Measurements from ENCODE around the gene PSTK.

Gene PSTK

GRCh38 chr10:122993797-122994336 lies 13.7 kb downstream of the PSTK start:
- H3K4me1 ChIP-seq (ENCODE audit: insufficient read depth, low read length, poor library complexity, severe bottlenecking): no peaks in the 10 kb centered on the region
- H3F3A ChIP-seq (ENCODE audit: low read depth): no peaks in the 10 kb centered on the region
- no peaks in the 10 kb centered on the region for H3K9me2 ChIP-seq (replicated peaks; ENCODE audit: low read depth, low read length)
- TF ChIP-seq, protein P1, sequence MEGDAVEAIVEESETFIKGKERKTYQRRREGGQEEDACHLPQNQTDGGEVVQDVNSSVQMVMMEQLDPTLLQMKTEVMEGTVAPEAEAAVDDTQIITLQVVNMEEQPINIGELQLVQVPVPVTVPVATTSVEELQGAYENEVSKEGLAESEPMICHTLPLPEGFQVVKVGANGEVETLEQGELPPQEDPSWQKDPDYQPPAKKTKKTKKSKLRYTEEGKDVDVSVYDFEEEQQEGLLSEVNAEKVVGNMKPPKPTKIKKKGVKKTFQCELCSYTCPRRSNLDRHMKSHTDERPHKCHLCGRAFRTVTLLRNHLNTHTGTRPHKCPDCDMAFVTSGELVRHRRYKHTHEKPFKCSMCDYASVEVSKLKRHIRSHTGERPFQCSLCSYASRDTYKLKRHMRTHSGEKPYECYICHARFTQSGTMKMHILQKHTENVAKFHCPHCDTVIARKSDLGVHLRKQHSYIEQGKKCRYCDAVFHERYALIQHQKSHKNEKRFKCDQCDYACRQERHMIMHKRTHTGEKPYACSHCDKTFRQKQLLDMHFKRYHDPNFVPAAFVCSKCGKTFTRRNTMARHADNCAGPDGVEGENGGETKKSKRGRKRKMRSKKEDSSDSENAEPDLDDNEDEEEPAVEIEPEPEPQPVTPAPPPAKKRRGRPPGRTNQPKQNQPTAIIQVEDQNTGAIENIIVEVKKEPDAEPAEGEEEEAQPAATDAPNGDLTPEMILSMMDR (conservative IDR thresholded peaks at IDR 0.05; ENCODE audit: low read length): no peak
- no peak for TF ChIP-seq EZH2phosphoT487 (IDR thresholded peaks at IDR 0.05; ENCODE audit: borderline replicate concordance)
- no peaks in the 10 kb centered on the region; the same call in 1 of the 2 replicates for H3K79me2 ChIP-seq (ENCODE audit: insufficient read depth, low read length)
- H3K4me3 ChIP-seq (ENCODE audit: low read length, poor library complexity, severe bottlenecking): no peak overlapping the region
- H3K36me3 ChIP-seq (ENCODE audit: insufficient read depth, low read length): peaks cover 42% of the 10 kb centered on the region
- H3K27me3 ChIP-seq (ENCODE audit: insufficient read depth, low read length, poor library complexity, severe bottlenecking): no peaks in the 10 kb centered on the region
- H3K4me2 ChIP-seq (ENCODE audit: low read depth, low read length, poor library complexity, severe bottlenecking): no peak overlapping the region
- H3K9ac ChIP-seq (ENCODE audit: low read depth, low read length, poor library complexity, severe bottlenecking): no peak overlapping the region
- H2AFZ ChIP-seq (ENCODE audit: low read length): no peak overlapping the region
- no peaks in the 10 kb centered on the region for H3K9me3 ChIP-seq (ENCODE audit: insufficient read depth, low read depth, low read length)
- no peaks in the 10 kb centered on the region for H4K20me1 ChIP-seq (ENCODE audit: insufficient read depth, low read length, poor library complexity, severe bottlenecking)

DNA sequence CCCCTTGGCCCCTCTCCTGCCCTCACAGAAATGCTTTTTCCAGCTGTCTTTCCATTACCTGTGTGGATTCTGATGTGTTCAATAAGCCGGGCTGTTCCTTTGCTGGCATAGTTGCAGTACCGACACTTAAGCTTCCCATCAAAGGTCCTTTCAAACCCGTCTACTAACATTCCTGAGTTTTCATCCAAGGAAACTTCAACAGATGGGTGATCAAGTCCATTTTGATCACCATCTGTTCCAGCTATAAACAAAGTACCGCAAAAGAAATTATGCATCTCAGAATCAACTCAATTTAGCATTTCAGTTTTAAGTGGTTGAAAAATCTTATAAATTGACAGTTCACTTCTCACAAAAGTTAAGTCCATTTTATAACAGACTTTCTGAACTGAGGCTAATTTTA lies 15.7 kb downstream of the PSTK start:
- H3K9me2 ChIP-seq (replicated peaks; ENCODE audit: low read depth, low read length): no peaks in the 10 kb centered on the region
- no peaks in the 10 kb centered on the region for H4K20me1 ChIP-seq (ENCODE audit: insufficient read depth, low read length, poor library complexity, severe bottlenecking)
- no peak overlapping the region for H3K4me3 ChIP-seq (ENCODE audit: low read length, poor library complexity, severe bottlenecking)
- no peaks in the 10 kb centered on the region for H3K9me3 ChIP-seq (ENCODE audit: insufficient read depth, low read depth, low read length)
- H3K27me3 ChIP-seq (ENCODE audit: insufficient read depth, low read length, poor library complexity, severe bottlenecking): no peaks in the 10 kb centered on the region
- no peak overlapping the region for H3K9ac ChIP-seq (ENCODE audit: low read depth, low read length, poor library complexity, severe bottlenecking)
- no peak overlapping the region for H2AFZ ChIP-seq (ENCODE audit: low read length)
- no peaks in the 10 kb centered on the region for H3K4me1 ChIP-seq (ENCODE audit: insufficient read depth, low read length, poor library complexity, severe bottlenecking)
- no peaks in the 10 kb centered on the region for H3F3A ChIP-seq (ENCODE audit: low read depth)
- no peak overlapping the region for H3K4me2 ChIP-seq (ENCODE audit: low read depth, low read length, poor library complexity, severe bottlenecking)
- H3K36me3 ChIP-seq (ENCODE audit: insufficient read depth, low read length): peaks cover 42% of the 10 kb centered on the region
- TF ChIP-seq, protein P1 (conservative IDR thresholded peaks at IDR 0.05; ENCODE audit: low read length): no peak
- no peak for TF ChIP-seq EZH2phosphoT487 (IDR thresholded peaks at IDR 0.05; ENCODE audit: borderline replicate concordance)
- H3K79me2 ChIP-seq (ENCODE audit: insufficient read depth, low read length): no peaks in the 10 kb centered on the region; the same call in 1 of the 2 replicates

GRCh38 chr10:122997864-122998263 lies 17.7 kb downstream of the PSTK start:
- no peaks in the 10 kb centered on the region for H4K20me1 ChIP-seq (ENCODE audit: insufficient read depth, low read length, poor library complexity, severe bottlenecking)

More at GRCh38 chr10:122997864-122998263, 17.7 kb downstream of the PSTK start:
- Histone ChIP-seq H3K9me2 (replicated peaks; ENCODE audit: low read depth, low read length) (no peaks in the 10 kb centered on the region), H2AFZ (ENCODE audit: low read length) (no peak overlapping the region), H3F3A (ENCODE audit: low read depth) (no peaks in the 10 kb centered on the region), H3K27me3 (ENCODE audit: insufficient read depth, low read length, poor library complexity, severe bottlenecking) (no peaks in the 10 kb centered on the region), H3K9me3 (ENCODE audit: insufficient read depth, low read depth, low read length) (no peaks in the 10 kb centered on the region), H3K4me1 (ENCODE audit: insufficient read depth, low read length, poor library complexity, severe bottlenecking) (no peaks in the 10 kb centered on the region), H3K4me3 (ENCODE audit: low read length, poor library complexity, severe bottlenecking) (no peak overlapping the region), H3K36me3 (ENCODE audit: insufficient read depth, low read length) (peaks cover 39% of the 10 kb centered on the region), H3K4me2 (ENCODE audit: low read depth, low read length, poor library complexity, severe bottlenecking) (no peak overlapping the region), H3K79me2 (ENCODE audit: insufficient read depth, low read length) (peaks cover 15% of the 10 kb centered on the region), H3K9ac (ENCODE audit: low read depth, low read length, poor library complexity, severe bottlenecking) (no peak overlapping the region)
- TF ChIP-seq, protein P1 (conservative IDR thresholded peaks at IDR 0.05; ENCODE audit: low read length): no peak
- TF ChIP-seq EZH2phosphoT487 (IDR thresholded peaks at IDR 0.05; ENCODE audit: borderline replicate concordance): no peak
